ENCODE measurements around the gene CMTM3. TPM values are rescaled to one million over a fixed set of nuclear protein-coding genes. Genes with fewer than 3 reads are reported as not detected.

The CMTM3 gene
- total RNA-seq, 1 donor from 2014 or later = 89.2 TPM

DNA sequence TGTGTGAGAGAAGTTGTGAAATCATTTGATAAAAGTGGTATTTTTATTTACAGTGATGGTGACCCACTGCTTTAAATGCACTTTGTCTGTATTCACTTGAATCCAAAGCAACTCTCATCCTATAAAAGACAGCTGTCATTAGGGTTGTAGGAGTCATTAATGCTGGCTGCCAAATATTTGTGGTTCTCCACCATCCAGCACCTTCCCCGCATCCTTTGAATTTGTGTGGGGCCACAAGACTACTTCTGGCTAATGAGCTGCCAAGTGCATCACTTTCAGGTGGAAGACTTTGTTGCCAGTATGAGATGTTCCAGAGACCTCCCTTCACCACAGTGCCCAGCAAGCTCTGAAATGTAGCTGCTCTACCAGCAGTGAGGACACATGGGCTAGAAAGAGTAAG, 43.4 kb downstream of the CMTM3 start:
- no peaks in the 10 kb centered on the region for H3K27me3 Mint-ChIP-seq (ENCODE audit: low read depth)
- no peaks in the 10 kb centered on the region for H3K36me3 Mint-ChIP-seq (ENCODE audit: low read depth)
- no peaks in the 10 kb centered on the region for H3K9me3 Mint-ChIP-seq
- TF ChIP-seq CTCF (conservative IDR thresholded peaks at IDR 0.05) = no peak
- H3K27ac Mint-ChIP-seq (ENCODE audit: unreplicated experiment) = no peak overlapping the region
- DNase-seq (ENCODE audit: low read depth, low spot score) = no peak
- H3K4me1 Mint-ChIP-seq = peaks cover 8% of the 10 kb centered on the region
- H3K4me3 Mint-ChIP-seq = no peak overlapping the region

DNA sequence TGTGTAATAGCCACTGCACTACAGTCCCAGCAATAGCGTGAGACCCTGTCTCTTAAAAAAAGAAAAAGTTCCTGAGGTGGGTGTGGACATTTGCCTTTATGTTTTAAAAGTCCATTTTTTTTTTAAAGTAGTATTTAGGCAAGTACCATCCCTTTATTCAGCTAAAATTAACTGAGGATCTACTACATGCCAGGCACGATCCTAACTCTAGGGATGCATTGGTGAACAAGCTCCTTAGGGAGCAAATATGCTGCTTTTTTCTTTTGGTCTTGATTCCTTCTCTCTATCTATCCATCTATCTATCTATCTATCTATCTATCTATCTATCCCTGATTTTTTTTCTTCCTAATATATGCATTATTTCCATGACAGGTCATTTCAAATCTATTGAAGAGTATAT, 44.7 kb downstream of the CMTM3 start:
- no peaks in the 10 kb centered on the region for H3K9me3 Mint-ChIP-seq
- no peak overlapping the region for H3K4me3 Mint-ChIP-seq
- DNase-seq (ENCODE audit: low read depth, low spot score) = no peak
- no peaks in the 10 kb centered on the region for H3K36me3 Mint-ChIP-seq (ENCODE audit: low read depth)
- no peaks in the 10 kb centered on the region for H3K27me3 Mint-ChIP-seq (ENCODE audit: low read depth)
- no peak for TF ChIP-seq CTCF (conservative IDR thresholded peaks at IDR 0.05)
- H3K4me1 Mint-ChIP-seq = peaks cover 8% of the 10 kb centered on the region
- no peak overlapping the region for H3K27ac Mint-ChIP-seq (ENCODE audit: unreplicated experiment)

GRCh38 chr16:66649636-66650205, 45.2 kb downstream of the CMTM3 start:
- H3K27ac Mint-ChIP-seq (ENCODE audit: unreplicated experiment) = peak overlapping the region; percentile 19
- TF ChIP-seq CTCF (conservative IDR thresholded peaks at IDR 0.05) = no peak
- no peaks in the 10 kb centered on the region for H3K27me3 Mint-ChIP-seq (ENCODE audit: low read depth)
- DNase-seq (ENCODE audit: low read depth, low spot score) = no peak
- no peaks in the 10 kb centered on the region for H3K36me3 Mint-ChIP-seq (ENCODE audit: low read depth)
- H3K9me3 Mint-ChIP-seq = no peaks in the 10 kb centered on the region
- no peak overlapping the region for H3K4me3 Mint-ChIP-seq
- H3K4me1 Mint-ChIP-seq = peaks cover 8% of the 10 kb centered on the region

DNA sequence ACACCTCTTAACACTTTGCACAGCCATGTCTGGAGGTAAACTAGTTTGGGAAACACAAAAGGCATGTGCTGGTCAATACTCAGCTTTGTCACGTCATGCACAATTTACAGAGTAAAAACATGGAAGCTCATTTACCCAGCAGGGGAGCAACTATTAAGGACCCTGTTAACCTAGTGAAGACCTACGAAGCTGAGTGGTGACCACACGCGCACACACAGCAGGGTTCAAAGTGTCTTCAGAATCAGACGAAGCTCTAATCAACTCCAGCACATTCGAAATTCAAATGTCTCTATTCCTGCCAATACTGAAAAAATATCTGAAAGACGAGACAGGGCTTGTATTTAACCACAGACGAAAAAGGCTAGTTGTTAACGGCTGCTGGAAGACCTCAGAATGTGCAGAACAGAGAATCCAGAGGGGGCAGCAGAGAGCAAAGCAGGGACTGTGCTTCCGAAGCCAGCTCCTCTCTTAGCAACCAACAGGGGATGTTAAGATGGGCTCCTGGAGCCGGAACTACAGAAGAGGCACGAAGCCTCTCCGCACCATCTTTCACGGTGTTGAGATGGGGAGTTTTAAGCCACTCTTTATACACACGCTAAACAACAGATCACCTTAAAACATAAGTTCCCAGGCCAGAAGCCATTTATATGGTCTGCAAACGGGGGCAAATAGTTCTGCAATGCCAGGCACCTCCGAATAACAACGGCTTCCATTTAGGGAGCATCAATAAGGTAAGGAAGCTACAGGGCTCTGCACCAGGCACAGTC, 46.4 kb downstream of the CMTM3 start:
- Mint-ChIP-seq H3K36me3 (ENCODE audit: low read depth) (no peaks in the 10 kb centered on the region), H3K4me3 (peak overlapping the region; percentile 48), H3K27ac (ENCODE audit: unreplicated experiment) (peak overlapping the region; percentile 9)

GRCh38 chr16:66651474-66651765, 46.9 kb downstream of the CMTM3 start:
- no peaks in the 10 kb centered on the region for H3K27me3 Mint-ChIP-seq (ENCODE audit: low read depth)
- no peaks in the 10 kb centered on the region for H3K36me3 Mint-ChIP-seq (ENCODE audit: low read depth)
- H3K27ac Mint-ChIP-seq (ENCODE audit: unreplicated experiment) = peak overlapping the region; percentile 9
- H3K4me1 Mint-ChIP-seq = peaks cover 8% of the 10 kb centered on the region
- no peak for TF ChIP-seq CTCF (conservative IDR thresholded peaks at IDR 0.05)
- DNase-seq (ENCODE audit: low read depth, low spot score) = no peak
- H3K4me3 Mint-ChIP-seq = peak overlapping the region; percentile 48
- H3K9me3 Mint-ChIP-seq = no peaks in the 10 kb centered on the region

More for the DNA sequence above, 46.4 kb downstream of the CMTM3 start:
- Mint-ChIP-seq H3K9me3 (no peaks in the 10 kb centered on the region), H3K4me1 (peaks cover 8% of the 10 kb centered on the region), H3K27me3 (ENCODE audit: low read depth) (no peaks in the 10 kb centered on the region)
- peak; percentile 93 for TF ChIP-seq CTCF (conservative IDR thresholded peaks at IDR 0.05)
- DNase-seq (ENCODE audit: low read depth, low spot score) = peak; percentile 89
